Medulla oblongata (tissue), 1 donor: ENCODE measurements around the gene FGF3.

ENCODE experiments used
- DNase-seq: peaks from one replicate; pipeline ENCODE4 v3.0.0-alpha.2; 2015; ENCODE audit errors: extremely low spot score

FGF3 gene

GRCh38 chr11:69825037-69825834 lies 6.0 kb upstream of the FGF3 start:
- DNase-seq: no peak

DNA sequence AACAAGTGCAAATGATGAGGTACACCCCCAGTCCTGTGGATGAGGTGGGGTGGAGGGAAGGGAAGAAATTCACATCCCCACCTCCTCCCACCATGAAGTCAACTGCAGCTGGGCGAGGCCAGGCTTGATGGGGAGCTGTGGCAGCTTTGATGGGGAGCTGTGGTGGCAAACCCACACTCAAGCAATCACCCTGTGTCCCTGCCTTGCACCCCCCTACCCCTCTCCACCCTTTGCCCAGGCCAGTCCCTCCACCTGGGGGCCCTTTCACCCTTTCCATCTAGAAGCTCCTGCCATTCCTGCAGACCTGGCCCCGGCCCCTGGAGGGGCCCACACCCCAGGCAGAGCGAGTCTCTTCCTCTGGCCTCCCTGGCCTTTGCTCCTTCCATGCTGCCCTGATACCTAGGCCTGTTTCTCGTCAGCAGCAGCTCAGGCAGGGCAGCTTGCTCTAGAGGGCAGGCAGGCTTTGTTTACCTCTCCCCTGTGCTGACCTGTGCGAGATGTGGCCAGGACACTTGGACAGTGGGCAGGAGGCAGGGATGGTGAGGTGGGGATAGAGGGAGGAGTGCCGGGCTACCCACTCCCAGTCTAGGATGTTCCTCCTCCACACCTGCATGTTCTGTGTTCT lies 4.5 kb upstream of the FGF3 start:
- no peak for DNase-seq

- no peak for DNase-seq
These were observed 3.7 kb upstream of the FGF3 start for GRCh38 chr11:69822676-69823494.

- DNase-seq: no peak
These were observed 2.4 kb upstream of the FGF3 start for GRCh38 chr11:69821511-69822040.

GRCh38 chr11:69820441-69820840 lies 1.2 kb upstream of the FGF3 start:
- no peak for DNase-seq

DNA sequence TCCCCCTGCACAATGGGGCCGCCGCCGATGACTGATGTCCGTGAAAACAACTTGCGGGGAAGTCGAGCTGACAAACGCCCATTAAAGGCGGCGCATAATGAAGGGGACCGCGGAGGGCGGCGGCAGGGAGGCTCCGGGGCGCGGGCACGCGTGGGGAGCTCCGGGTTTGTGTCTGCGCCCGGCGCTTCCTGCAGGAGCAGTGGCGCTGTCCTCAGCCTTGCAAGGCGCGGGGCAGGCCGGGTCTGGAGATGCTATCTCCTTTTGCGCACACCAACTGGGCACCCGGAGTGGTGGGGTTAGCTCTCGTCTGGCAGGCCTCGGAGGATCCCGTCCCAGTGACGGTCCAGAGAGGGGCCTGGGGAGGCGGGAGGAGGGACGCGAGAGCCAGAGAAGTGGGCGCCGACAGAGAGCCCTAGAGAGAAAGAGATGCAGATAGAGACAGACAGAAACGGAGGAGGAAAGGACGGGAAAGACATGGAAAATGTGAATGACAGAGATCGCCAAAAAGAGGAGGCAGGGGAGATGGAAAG lies 390 bp upstream of the FGF3 start:
- no peak for DNase-seq

- no peak for DNase-seq
These were observed 999 bp downstream of the FGF3 start for GRCh38 chr11:69818231-69818602.

- DNase-seq: no peak
These were observed 1.7 kb downstream of the FGF3 start for GRCh38 chr11:69817265-69818230.

GRCh38 chr11:69816671-69817070 lies 2.5 kb downstream of the FGF3 start:
- DNase-seq: no peak

GRCh38 chr11:69815973-69816372 lies 3.2 kb downstream of the FGF3 start:
- DNase-seq: no peak

DNA sequence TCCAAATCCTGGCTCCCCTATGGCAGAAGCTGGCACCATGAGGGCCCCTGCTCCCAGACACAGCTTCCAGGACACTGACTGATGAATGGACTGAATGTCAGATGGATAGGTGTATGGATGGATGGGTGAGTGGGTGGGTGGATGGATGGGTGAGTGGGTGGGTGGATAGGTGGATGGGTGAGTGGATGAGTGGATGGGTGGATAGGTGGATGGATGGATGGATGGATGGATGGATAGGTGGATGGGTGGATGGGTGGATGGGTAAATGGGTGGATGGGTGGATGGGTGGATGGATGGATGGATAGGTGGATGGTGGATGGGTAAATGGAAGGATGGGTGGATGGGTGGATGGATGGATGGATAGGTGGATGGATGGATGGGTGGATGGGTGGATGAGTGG lies 4.3 kb downstream of the FGF3 start:
- DNase-seq: no peak

GRCh38 chr11:69814411-69814810 lies 4.8 kb downstream of the FGF3 start:
- no peak for DNase-seq

DNA sequence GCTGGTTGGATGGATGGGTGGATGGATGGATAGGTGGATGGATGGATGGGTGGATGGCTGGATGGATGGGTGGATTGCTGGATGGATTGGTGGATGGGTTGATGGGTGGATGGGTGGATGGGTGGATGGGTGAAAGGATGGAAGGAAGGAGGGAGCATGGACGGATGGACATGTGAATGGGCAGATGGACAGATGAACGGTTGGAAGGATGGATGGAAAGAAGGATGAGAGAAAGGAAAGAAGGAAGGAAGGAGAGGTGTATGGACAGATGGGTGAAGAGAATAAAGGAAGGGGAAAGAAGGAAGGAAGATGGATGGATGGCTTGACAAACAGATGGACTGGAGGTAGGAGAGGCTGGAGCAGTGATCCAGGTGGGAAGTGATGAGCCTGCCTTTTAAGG lies 5.4 kb downstream of the FGF3 start:
- DNase-seq: no peak

GRCh38 chr11:69812946-69813345 lies 6.3 kb downstream of the FGF3 start:
- DNase-seq: no peak

- no peak for DNase-seq
These were observed 7.0 kb downstream of the FGF3 start for GRCh38 chr11:69812256-69812655.

DNA sequence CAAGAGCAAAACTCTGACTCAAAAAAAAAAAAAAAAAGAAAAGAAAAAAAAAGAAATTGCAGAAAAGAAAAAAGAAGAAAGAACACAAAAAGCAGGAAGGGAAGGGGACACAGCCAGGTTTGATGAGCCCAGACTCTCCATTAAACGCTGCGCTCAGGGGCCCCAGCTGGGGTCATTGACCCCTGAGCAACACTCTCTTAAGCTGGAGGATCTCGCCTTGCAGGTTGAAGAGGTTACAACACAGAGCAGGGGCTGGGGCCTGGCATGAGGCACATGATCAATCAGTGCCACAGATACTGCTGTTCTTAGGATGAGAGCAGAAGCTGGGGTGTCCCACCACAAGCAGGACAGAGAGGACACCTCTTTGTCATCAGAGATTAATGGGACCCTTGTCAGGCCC lies 7.8 kb downstream of the FGF3 start:
- no peak for DNase-seq

- no peak for DNase-seq
These were observed 8.7 kb downstream of the FGF3 start for GRCh38 chr11:69810289-69811118.

DNA sequence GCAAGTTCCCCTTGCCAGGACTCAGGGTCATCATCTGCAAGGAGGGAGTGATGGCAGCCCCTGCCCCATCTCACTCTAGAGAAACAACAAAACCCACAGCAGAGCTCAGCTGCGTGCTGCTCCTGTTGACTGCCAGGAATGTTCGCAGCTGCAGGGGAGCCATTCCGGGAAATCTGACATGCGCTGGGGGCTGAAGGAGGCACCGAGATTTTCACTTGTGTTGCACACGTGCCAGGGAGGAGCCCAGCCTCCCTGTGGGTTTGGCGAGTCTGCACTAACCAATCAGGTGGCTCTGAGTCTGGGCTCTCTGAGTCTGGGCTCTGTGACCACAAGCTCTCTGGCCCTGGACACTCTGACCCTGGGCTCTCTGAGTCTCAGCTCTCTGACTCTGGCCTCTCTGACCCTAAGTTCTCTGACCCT lies 10.5 kb downstream of the FGF3 start:
- no peak for DNase-seq

DNA sequence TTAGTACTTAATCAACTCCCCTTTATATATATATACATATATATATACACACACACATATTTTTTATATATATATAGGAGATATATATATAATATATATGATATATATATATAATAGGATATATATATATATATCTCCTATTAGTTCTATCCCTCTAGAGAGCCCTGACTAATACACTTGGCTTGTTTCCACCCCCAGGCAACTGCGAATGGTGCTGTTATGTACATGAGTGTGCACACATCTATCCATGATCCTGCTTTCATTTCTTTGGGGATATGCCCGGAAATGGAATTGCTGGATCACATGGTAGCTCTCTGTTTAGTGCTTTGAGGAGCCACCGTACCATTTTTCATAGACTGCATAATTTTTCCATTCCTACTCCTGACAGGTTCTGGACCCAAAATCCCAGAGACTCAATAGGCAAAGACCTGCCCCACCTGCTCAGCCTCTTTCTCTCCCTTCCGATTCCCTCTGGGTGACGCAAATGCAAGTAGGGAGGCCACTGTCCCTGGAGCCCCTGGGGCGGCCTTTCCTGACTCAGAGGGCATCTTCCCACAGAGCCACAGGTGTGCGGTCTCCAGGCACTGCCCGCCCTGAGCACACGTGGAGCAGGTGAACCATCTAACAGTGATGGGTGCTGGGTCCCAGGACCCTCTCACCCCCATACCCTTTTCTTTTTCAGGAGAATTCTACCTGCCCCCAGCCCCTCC lies 12.0 kb downstream of the FGF3 start:
- DNase-seq: no peak
